ENCODE measurements around the gene HLA-DRB5. TPM values are rescaled to one million over a fixed set of nuclear protein-coding genes. Genes with fewer than 3 reads are reported as not detected.
"Not testable (repeated sequence)": the region's sequence is repeated elsewhere in the genome, so short reads cannot be mapped to it uniquely, and the experiment has no call there.

The HLA-DRB5 gene
- 99.1 TPM for total RNA-seq (2013)
- polyA plus RNA-seq (1,000 to 10,000 TPM in 1 of 3 donors, 100 to 1,000 TPM in 2; 168 to 1,407 (median 394) TPM), polyA minus RNA-seq (88.4 and 156 TPM in 2 replicates), total RNA-seq (47.0 to 420 (median 146) reads per million in 11 experiments)

- Histone ChIP-seq H3K9me3 (replicated peaks in 1 of 2; ENCODE audit: control insufficient read depth in 1 of 2, insufficient read depth in 1 of 2, low read length in 2 of 2) (no peaks in the 10 kb centered on the region), H3K36me3 (replicated peaks in 1 of 2; ENCODE audit: control insufficient read depth in 1 of 2, insufficient read depth in 2 of 2, low read length in 2 of 2) (no peaks in the 10 kb centered on the region), H4K20me1 (ENCODE audit: insufficient read depth, low read length) (no peaks in the 10 kb centered on the region), H3K4me2 (replicated peaks; ENCODE audit: extremely low read depth, low read length, poor library complexity, severe bottlenecking) (peak within 1 kb of the TSS; percentile 71), H3K27me3 (ENCODE audit: control insufficient read depth in 2 of 2, insufficient read depth in 2 of 2, low read length in 2 of 2) (no peaks in the 10 kb centered on the region), H3K27ac (ENCODE audit: low read depth in 1 of 2, low read length in 2 of 2) (peak within 1 kb of the TSS; percentile 81 to 92), H2AFZ (ENCODE audit: insufficient read depth, low read depth, low read length, poor library complexity, severe bottlenecking) (no peak within 1 kb of the TSS), H3K79me2 (ENCODE audit: insufficient read depth, low read length) (peaks cover 14% of the 10 kb centered on the region), H3K9ac (ENCODE audit: insufficient read depth, low read length, poor library complexity, severe bottlenecking) (peak within 1 kb of the TSS; percentile 36), H3K4me3 (replicated peaks in 1 of 3; ENCODE audit: low read depth in 2 of 3, low read length in 3 of 3) (peak within 1 kb of the TSS; percentile 50 to 76 (median 51)), H3K4me1 (ENCODE audit: control insufficient read depth in 1 of 2, insufficient read depth in 2 of 2, low read length in 2 of 2) (peaks cover 9 to 11% of the 10 kb centered on the region in 2 donors)
- Mint-ChIP-seq H3K27me3 (ENCODE audit: low read depth in 3 of 3) (no peaks in the 10 kb centered on the region), H3K4me3 (peak within 1 kb of the TSS; percentile 89 to 95), H3K36me3 (peaks cover 0 to 10% of the 10 kb centered on the region in 2 donors), H3K27ac (peak within 1 kb of the TSS; percentile 94 to 99 (median 98)), H3K9me3 (peaks cover 0 to 7% (median 0%) of the 10 kb centered on the region in 7 donors), H3K4me1 (peaks cover 20% of the 10 kb centered on the region)
- intact Hi-C loops (cut with micrococcal nuclease): loop anchor here in 1 of 2 donors (10.0 kb wide), 1 partner anchor 45 kb away; no protein-coding TSS in a partner anchor
- peak; percentile 71 to 84 (median 74) for DNase-seq
- no CpG with 5 or more reads among the region's 4 CpGs for WGBS (ENCODE audit: insufficient coverage)
- TF ChIP-seq CTCF (IDR thresholded peaks at IDR 0.05): no peak
Measured at GRCh38 chr6:32529697-32530430, at the start of gene HLA-DRB5. Gene HLA-DRB5 (minus strand): TSS chr6:32530287. CDS start chr6:32530224, 63 bp downstream.

GRCh38 chr6:32578962-32579361, 48.9 kb upstream of the HLA-DRB5 start:
- H3K79me2 ChIP-seq (ENCODE audit: insufficient read depth, low read length): no peaks in the 10 kb centered on the region
- Mint-ChIP-seq H3K27me3 (ENCODE audit: low read depth in 3 of 3) (peaks cover 0 to 3% (median 0%) of the 10 kb centered on the region in 3 donors), H3K9me3 (peaks cover 0 to 7% (median 1%) of the 10 kb centered on the region in 7 donors), H3K4me1 (peaks cover 13% of the 10 kb centered on the region), H3K36me3 (peaks cover 48 to 72% of the 10 kb centered on the region in 2 donors), H3K4me3 (no peak overlapping the region), H3K27ac (peak overlapping the region in 4 of 7 donors; percentile 50 to 87 (median 76))
- 0% methylated on average over 2 of the region's 3 CpGs for WGBS (ENCODE audit: insufficient coverage)
- peaks cover 29 to 38% of the 10 kb centered on the region in 2 donors for H3K36me3 ChIP-seq (replicated peaks in 1 of 2; ENCODE audit: control insufficient read depth in 1 of 2, insufficient read depth in 2 of 2, low read length in 2 of 2)
- no peak overlapping the region for H3K4me3 ChIP-seq (replicated peaks in 1 of 3; ENCODE audit: low read depth in 2 of 3, low read length in 3 of 3)
- no peak overlapping the region for H3K9ac ChIP-seq (ENCODE audit: insufficient read depth, low read length, poor library complexity, severe bottlenecking)
- H4K20me1 ChIP-seq (ENCODE audit: insufficient read depth, low read length): peaks cover 14% of the 10 kb centered on the region
- H2AFZ ChIP-seq (ENCODE audit: insufficient read depth, low read depth, low read length, poor library complexity, severe bottlenecking): no peak overlapping the region
- intact Hi-C loops (cut with micrococcal nuclease): loop anchor here in 1 of 2 donors (10.0 kb wide), 1 partner anchor 94 kb away; no protein-coding TSS in a partner anchor
- peak overlapping the region in 1 of 2 donors; percentile 45 for H3K27ac ChIP-seq (ENCODE audit: low read depth in 1 of 2, low read length in 2 of 2)
- TF ChIP-seq CTCF (IDR thresholded peaks at IDR 0.05): no peak
- no peaks in the 10 kb centered on the region for H3K4me1 ChIP-seq (ENCODE audit: control insufficient read depth in 1 of 2, insufficient read depth in 2 of 2, low read length in 2 of 2)
- H3K9me3 ChIP-seq (replicated peaks in 1 of 2; ENCODE audit: control insufficient read depth in 1 of 2, insufficient read depth in 1 of 2, low read length in 2 of 2): no peaks in the 10 kb centered on the region
- H3K4me2 ChIP-seq (replicated peaks; ENCODE audit: extremely low read depth, low read length, poor library complexity, severe bottlenecking): no peak overlapping the region
- DNase-seq: no peak
- H3K27me3 ChIP-seq (ENCODE audit: control insufficient read depth in 2 of 2, insufficient read depth in 2 of 2, low read length in 2 of 2): no peaks in the 10 kb centered on the region

GRCh38 chr6:32577493-32577892, 47.4 kb upstream of the HLA-DRB5 start:
- not testable (repeated sequence) for H3K27ac ChIP-seq (ENCODE audit: low read depth in 1 of 2, low read length in 2 of 2); H3K27me3 Mint-ChIP-seq (ENCODE audit: low read depth in 3 of 3); DNase-seq; H3K4me3 Mint-ChIP-seq; H3K79me2 ChIP-seq (ENCODE audit: insufficient read depth, low read length); H3K4me3 ChIP-seq (replicated peaks in 1 of 3; ENCODE audit: low read depth in 2 of 3, low read length in 3 of 3); H3K4me1 ChIP-seq (ENCODE audit: control insufficient read depth in 1 of 2, insufficient read depth in 2 of 2, low read length in 2 of 2); H2AFZ ChIP-seq (ENCODE audit: insufficient read depth, low read depth, low read length, poor library complexity, severe bottlenecking); H3K9ac ChIP-seq (ENCODE audit: insufficient read depth, low read length, poor library complexity, severe bottlenecking); H3K9me3 ChIP-seq (replicated peaks in 1 of 2; ENCODE audit: control insufficient read depth in 1 of 2, insufficient read depth in 1 of 2, low read length in 2 of 2); H3K27me3 ChIP-seq (ENCODE audit: control insufficient read depth in 2 of 2, insufficient read depth in 2 of 2, low read length in 2 of 2); H3K9me3 Mint-ChIP-seq; H3K4me2 ChIP-seq (replicated peaks; ENCODE audit: extremely low read depth, low read length, poor library complexity, severe bottlenecking); H3K4me1 Mint-ChIP-seq
- Mint-ChIP-seq H3K27ac (peak overlapping the region in 5 of 7 donors; percentile 3 to 68 (median 30)), H3K36me3 (peaks cover 38 to 61% of the 10 kb centered on the region in 2 donors)
- H3K36me3 ChIP-seq (replicated peaks in 1 of 2; ENCODE audit: control insufficient read depth in 1 of 2, insufficient read depth in 2 of 2, low read length in 2 of 2): peaks cover 29 to 37% of the 10 kb centered on the region in 2 donors
- 30% methylated on average over 2 of the region's 5 CpGs for WGBS (ENCODE audit: insufficient coverage)
- H4K20me1 ChIP-seq (ENCODE audit: insufficient read depth, low read length): peaks cover 11% of the 10 kb centered on the region
- intact Hi-C loops (cut with micrococcal nuclease): loop anchor here in 1 of 2 donors (10.0 kb wide), 1 partner anchor 93 kb away; no protein-coding TSS in a partner anchor
